GM15510 (cell line): Measurements from ENCODE around the gene PTPRF.

Source experiments
- POLR2A ChIP-seq: IDR thresholded peaks from 3 replicates; pipeline ENCODE4 v1.6.1; 2011; ENCODE audit warnings: borderline replicate concordance; ENCODE audit not compliant: insufficient read length; ENCODE audit errors: extremely low read depth

The PTPRF gene

DNA sequence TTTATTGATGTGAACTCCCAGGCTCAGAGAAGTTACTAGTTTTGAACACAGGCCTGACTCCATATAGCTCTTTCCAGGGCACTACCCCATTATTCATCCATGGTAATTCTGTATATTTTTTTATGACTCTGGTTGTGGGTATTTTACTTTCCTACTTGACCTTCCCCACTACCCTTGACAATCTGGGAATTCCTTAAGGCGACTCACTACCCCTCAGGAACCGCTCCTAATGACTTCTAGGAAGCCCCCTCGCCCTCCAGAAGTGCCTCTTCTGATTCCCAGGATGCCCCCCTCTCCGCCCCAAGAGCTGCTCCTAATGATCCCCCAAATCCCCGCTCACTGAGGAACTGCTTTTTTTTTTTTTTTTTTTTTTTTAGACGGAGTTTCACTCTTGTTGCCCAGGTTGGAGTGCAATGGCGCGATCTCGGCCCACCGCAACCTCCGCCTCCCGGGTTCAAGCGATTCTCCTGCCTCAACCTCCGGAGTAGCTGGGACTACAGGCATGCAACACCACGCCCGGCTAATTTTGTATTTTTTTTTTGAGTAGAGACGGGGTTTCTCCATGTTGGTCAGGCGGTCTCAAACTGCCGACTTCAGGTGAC, 118.3 kb downstream of the PTPRF start:
- no peak for TF ChIP-seq POLR2A

DNA sequence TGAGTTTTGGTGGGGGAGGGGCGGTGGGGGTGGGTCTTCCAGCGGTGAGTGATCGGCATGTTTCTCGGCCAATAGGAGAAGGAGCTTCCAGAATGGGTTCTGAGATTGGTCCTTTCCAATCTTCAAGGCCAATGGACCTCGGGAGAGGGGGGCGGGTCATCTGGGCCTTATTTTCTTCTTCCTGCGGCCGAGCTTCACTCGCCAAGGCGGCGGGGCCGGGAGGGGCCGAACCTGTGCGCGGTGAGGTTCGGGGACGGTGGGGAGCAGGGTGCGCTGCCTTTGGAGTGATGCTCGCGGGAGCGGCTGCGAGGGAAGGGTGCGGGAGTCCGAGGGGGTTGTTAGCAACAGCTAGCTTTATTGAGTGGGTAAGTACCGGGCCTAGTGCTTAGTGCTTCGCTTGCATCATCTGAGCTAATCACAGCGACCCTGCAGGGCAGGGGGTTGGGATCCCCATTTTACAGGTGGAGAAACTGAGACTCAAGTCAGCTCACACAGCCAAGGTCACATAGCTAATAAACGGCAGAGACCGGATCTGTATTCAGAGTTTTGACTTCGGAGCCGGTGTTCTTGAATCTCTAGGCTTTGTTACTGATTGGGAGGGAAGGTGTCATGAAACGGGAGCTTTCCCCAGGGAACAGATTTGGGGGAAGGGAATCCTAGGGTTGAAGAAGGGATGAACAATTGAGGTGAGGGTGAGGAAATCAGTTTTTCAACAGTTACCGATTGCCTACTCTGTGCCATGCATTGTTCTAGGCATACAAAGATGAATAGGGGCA, 119.8 kb downstream of the PTPRF start:
- peak; percentile 99 for TF ChIP-seq POLR2A

DNA sequence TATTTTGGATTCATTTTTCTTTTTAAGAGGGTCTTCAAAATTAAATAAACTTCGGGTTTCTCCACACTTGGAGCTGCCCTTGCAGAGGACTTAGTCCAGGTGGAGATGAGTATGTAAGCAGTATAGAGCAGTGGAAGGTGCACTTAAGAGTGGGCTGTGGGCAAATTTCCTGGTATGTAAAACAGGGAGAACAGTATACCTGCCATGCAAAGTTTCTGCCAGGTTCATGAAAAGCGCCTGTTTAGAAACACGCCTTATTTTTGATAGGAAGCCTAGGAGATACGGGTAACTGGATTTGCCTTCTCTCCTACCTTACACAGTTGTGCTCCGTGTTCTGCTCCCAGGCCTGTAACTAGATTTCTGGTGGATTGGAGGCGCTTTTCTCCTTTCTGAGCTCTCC, 120.5 kb downstream of the PTPRF start:
- TF ChIP-seq POLR2A, result no peak

DNA sequence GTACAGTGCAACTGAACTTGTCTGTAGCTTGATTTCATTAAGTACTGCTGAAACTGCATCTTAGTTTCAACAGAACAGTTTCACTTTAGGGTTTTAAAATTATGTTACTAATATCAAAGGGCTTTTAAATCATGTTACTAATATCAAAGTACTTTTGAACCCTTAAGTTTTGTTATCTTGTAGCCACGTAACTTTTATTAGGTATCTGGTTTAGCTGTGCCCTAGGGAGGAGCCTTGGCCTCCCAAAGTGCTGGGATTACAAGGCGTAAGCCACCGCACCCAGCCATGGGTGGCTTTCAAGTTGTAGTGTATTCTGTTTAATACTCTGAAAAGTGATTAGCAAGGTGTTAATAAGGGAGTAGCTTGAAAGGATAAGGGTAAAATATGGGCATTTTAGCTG, 121.2 kb downstream of the PTPRF start:
- TF ChIP-seq POLR2A, result no peak

DNA sequence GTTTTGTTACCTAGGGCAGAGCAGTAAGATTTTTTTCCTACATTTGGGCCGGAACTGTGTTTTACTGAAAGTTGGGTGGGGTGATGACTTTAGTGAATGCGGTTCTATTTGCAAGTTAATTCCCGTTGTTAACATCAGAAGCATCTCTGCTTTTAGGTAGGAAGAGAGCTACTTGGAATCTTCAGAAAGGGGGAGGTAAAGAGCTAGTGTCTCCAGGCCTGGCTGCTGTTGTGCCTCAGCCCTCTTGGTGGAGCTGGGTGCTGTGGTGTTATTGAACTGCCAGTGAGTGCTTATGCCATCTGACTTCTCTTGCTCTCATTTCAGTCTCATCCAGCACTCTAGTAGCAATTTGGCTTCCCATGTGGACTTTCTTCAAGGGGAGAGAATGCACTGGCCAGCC, 122.7 kb downstream of the PTPRF start:
- no peak for TF ChIP-seq POLR2A

DNA sequence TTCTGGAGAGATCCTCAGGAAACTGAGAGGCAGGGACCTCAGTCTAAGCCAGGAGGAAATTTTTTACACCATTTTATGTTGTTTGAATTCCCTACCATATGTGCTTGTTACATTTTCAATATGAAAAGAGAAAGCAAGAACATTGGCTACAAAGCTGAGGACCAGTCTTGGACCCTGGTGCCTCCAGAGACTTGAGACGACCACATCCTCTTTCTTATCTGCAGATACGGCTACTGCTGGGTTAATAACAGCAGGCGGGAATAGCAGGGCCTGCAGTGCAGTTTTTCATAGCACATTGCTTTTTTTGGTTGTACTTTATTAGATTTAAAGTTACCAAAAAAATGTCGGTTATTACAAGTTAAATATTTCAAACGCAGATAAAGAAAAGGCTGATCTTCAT, 123.2 kb downstream of the PTPRF start:
- TF ChIP-seq POLR2A, result no peak

DNA sequence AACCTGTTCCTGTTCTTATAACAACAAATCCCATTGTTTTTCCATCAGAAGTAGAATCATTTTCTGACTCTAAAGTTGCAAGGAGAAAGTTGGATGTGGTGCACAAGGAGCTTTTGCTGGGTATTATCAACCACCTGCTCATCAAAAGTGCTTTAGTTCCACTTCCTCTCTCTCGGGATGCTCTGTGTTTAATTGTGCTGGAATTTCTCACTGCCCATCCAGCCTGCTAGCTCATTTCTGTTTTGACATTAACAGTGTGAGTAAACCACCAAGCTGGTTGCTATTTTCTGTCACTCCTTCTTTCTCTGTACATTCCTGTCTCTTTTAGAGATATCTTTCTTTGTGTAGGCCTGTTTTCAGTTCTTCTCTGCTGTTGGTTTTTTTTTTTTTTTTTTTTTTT, 125.3 kb downstream of the PTPRF start:
- TF ChIP-seq POLR2A, result no peak

DNA sequence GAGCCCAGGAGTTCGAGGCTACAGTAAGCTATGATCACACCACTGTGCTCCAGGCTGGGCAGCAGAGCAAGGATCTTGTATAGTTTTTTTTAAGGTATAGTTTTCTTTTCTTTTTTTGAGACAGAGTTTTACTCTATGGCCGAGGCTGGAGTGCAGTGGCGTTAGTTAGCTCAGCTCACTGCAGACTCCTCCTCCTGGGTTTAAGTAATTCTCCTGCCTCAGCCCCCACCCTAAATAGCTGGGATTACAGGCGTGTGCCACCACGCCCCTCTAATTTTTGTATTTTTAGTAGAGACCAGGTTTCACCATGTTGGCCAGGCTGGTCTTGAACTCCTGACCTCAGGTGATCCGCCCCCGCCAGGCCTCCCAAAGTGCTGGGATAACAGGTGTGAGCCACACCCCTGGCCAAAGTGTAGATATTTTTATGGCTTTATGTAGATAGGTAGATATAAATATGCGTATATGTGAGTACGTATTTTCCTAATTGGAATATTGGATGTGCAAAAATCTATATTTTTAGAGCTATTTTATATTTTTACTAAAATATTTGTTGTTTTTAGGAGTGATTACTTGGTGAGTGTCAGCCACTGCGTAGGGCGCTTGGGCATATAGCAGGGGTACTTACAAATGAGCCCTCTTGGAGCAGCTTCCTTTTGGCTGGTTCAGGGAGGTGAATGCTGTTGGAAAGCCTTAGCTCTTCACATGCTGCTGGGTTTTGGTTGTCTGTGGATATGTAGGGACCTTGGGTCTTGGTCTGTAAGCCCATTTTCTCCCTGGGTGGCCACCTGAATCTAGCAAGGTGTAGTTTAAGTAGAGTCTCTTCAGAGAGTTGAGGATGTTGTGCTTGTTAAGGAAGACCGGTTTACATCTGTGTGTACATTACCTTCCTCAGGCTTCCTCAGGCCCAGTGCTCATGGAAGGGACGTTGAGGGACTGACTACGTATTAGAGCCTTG, 128.8 kb downstream of the PTPRF start:
- no peak for TF ChIP-seq POLR2A

DNA sequence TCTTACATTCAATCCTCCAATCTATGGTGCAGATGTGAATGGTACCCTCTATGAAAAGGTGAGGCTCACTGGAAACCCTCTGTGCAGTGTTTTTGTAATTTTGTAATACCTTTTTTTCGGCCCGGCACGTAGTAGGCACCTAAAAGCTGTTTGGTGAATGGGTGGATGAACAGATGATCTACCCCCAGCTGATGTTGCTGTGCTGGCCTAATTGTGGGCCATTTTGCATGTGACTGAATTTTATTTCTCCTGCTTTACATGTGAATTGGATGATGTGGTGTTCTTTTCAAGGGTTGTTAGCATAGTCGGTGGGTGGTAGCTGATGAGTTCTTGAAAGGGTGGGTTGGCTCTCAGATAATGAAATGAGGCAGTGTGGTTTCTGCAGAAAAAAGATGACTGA, 129.7 kb downstream of the PTPRF start:
- no peak for TF ChIP-seq POLR2A

DNA sequence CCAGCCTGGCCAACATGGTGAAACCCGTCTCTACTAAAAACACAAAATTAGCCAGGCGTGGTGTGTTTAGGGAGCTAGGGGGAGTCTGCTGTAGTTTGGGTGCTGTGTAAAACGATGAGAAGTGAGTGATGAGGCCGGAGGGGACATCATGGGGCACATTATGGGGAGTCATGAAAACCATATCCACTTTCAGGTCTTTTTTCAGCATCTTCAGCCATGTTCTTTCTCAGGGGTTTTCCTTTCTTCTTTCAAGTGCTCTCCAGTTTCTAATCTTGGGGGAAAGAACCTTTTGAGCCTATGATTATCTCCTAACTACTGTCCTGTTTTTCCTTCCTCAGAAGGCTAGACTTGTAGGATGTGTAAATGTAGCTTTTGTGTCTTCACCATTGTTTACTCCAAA, 133.7 kb downstream of the PTPRF start:
- no peak for TF ChIP-seq POLR2A

DNA sequence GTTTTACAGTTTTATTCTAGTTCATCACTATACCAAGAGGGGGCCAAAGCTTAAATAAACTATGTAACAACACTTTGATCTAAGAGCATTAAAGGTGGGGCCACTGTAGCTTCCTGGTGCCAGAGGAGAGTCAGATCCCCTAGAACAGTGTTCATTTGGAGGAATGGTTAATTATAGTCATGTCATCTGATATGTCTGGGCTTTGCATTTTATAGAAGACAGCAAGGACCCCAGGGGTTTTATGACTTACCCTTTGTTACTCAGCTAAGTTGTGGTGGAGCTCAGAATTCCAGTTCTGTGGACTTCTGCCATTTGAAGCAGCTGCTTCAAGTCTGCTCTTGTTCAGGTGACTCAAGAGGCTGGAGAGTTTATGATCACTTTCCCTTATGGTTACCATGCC, 135.9 kb downstream of the PTPRF start:
- TF ChIP-seq POLR2A, result no peak

DNA sequence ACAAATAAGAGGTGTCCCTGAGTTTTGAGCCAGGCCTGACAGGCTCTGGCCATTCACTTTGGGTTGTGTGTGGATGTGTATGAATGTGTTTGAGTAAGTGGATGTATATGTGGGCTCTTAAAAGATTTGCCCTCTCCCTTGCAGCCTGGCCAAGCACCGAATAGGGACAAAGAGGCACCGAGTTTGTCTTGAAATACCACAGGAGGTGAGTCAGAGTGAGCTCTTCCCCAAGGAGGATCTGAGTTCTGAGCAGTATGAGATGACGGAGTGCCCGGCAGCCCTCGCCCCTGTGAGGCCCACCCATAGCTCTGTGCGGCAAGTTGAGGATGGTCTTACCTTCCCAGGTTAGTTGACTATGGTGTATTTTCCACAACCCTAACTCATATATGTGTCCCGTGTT, 138.3 kb downstream of the PTPRF start:
- TF ChIP-seq POLR2A, result no peak

DNA sequence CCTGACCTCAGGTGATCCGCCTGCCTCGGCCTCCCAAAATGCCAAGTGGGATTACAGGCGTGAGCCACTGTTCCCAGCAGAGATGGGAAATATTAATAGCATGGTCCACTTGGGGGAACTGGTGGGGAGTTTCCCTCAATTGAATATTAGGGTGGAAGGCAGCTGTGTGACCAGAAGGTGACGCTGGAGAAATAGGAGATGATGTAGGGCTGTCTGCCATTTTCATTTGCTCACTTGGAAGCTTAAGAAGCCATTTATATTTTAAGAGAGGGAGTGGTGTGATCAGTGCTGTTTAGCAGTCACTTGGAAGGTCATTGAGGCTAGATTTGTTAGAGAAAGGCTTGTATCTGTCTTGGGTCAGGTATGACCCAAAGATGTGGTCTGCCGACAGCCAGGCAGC, 139.2 kb downstream of the PTPRF start:
- no peak for TF ChIP-seq POLR2A

DNA sequence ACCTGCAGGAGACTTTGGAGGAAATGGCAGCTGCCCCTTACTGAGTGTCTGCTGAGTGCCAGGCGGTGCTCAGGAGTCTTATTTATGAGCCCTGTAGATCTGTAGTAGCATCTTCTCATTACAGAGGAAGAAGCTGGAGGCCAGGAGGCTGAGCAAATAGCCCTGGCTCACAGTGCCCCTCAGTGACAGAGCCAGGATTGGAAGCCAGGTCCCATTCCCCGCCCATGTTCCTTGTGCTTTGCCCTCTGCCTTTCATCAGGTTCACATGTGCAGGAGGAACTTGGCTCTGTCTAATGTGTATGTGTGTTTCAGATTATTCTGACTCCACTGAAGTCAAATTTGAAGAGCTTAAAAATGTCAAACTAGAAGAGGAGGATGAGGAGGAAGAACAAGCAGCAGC, 140.5 kb downstream of the PTPRF start:
- no peak for TF ChIP-seq POLR2A

DNA sequence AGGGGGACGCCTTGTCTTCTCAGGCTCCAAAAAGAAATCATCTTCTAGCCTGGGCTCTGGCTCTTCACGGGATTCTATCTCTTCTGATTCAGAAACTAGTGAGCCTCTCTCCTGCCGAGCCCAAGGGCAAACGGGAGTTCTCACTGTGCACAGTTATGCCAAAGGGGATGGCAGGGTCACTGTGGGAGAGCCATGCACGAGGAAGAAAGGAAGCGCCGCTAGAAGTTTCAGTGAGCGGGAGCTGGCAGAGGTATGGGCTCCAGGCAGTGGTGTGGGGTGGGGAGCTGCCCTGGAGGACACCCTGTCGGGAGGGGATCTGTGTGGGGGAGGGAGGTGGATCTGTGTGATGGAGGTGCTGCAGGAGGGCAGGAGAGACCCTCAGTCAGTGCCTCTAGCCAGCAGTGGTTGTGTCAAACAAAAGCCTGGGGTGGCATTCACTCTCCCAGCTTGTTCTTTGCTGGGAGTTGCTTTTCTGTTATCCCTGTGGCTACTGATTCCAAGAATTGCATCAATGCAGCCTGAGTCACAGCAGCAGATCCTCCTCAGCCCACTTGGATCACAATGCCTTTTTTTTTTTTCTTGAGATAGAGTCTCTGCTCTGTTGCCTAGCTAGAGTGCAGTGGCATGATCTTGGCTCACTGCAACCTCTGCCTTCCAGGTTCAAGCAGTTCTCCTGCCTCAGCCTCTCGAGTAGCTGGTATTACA, 141.1 kb downstream of the PTPRF start:
- TF ChIP-seq POLR2A, result no peak
